Sigmoid colon (tissue), 7 donors: Measurements from ENCODE around the gene FHOD3. TPM values are rescaled to one million over a fixed set of nuclear protein-coding genes. Genes with fewer than 3 reads are reported as not detected.

ENCODE experiments used
- DNase-seq: peaks from one replicate; pipeline ENCODE4 v3.0.0-alpha.2; 2019
- H3K27ac ChIP-seq, 4 donors: fragments of 200-600 bp; sonication (generic); one replicate each; pipeline ENCODE4 v1.5.1; 2016 to 2019; ENCODE audit warnings: mild to moderate bottlenecking in 1 of 4
- H3K27me3 ChIP-seq, 3 donors: fragments of 200-600 bp; sonication (generic); one replicate each; pipeline ENCODE4 v1.5.1; 2019; ENCODE audit warnings: mild to moderate bottlenecking in 1 of 3
- H3K36me3 ChIP-seq, 4 donors: fragments of 200-600 bp; sonication (generic); one replicate each; pipeline ENCODE4 v1.5.1; 2016 to 2019
- H3K4me1 ChIP-seq, 4 donors: fragments of 200-600 bp; sonication (generic); one replicate each; pipeline ENCODE4 v1.5.1; 2017 to 2019
- H3K4me3 ChIP-seq, 4 donors: fragments of 200-600 bp; sonication (generic); one replicate each; pipeline ENCODE4 v1.5.1; 2017 to 2019; ENCODE audit warnings: mild to moderate bottlenecking in 2 of 4, moderate library complexity in 1 of 4
- H3K9me3 ChIP-seq, 4 donors: fragments of 200-600 bp in 3 of 4; sonication (generic) in 3 of 4; one replicate each; pipeline versions ENCODE4 v1.5.1 to v1.6.1; 2013 to 2019
- EP300 ChIP-seq, 4 donors: sonication (generic); formaldehyde crosslinking; IDR thresholded peaks; one replicate each; pipeline ENCODE4 v1.6.1; 2017; ENCODE audit warnings: antibody characterized with exemption in 4 of 4
- POLR2A ChIP-seq, 2 donors: fragments of 450-650 bp; IDR thresholded peaks; one replicate each; pipeline ENCODE4 v1.6.1; 2016; ENCODE audit warnings: antibody characterized with exemption in 2 of 2, mild to moderate bottlenecking in 2 of 2, moderate library complexity in 2 of 2
- POLR2AphosphoS5 ChIP-seq, 4 donors: sonication (generic); formaldehyde crosslinking; IDR thresholded peaks; one replicate each; pipeline ENCODE4 v1.6.1; 2017; ENCODE audit warnings: antibody characterized with exemption in 4 of 4
- WGBS, 2 donors: extraction: QIAGEN DNeasy Blood & Tissue Kit; methylation state at CpG; one replicate each; pipeline ENCODE4 v1.1.7; 2013; 5-methylcytosine and 5-hydroxymethylcytosine counted together
- intact Hi-C: fragments of 100-400 bp; cut with DNase I; formaldehyde crosslinking; loops from one replicate; pipeline ENCODE4 v1.15.1; 2023
- polyA plus RNA-seq, 3 donors: library from polyadenylated mRNA; stranded (reverse); fragments of 200-250 nt; gene quantifications; one replicate each; pipeline ENCODE4 v1.2.3, GENCODE V29; 2013
- total RNA-seq, 4 donors: library from RNA; depleted of rRNA; stranded (reverse); fragments of >200 nt; gene quantifications; one replicate each; pipeline ENCODE4 v1.1.0, GENCODE V29; 2016
- TF ChIP-seq, protein P1 (sequence below), 4 experiments: fragments of 450-650 bp in 3 of 4; fragments of 200-600 bp in 1 of 4; IDR thresholded peaks; one replicate each; pipeline ENCODE4 v1.5.1; 2016 to 2019; ENCODE audit warnings: antibody characterized with exemption in 4 of 4, mild to moderate bottlenecking in 3 of 4, moderate library complexity in 2 of 4
- donor health status: healthy with polysubstance abuse.
- donor health status: Bipolar disorder and iron deficiency.
- donor health status: healthy.

FHOD3 gene
- total and polyA plus RNA-seq, 7 donors = 1.2 to 24.9 (median 9.5) TPM

DNA sequence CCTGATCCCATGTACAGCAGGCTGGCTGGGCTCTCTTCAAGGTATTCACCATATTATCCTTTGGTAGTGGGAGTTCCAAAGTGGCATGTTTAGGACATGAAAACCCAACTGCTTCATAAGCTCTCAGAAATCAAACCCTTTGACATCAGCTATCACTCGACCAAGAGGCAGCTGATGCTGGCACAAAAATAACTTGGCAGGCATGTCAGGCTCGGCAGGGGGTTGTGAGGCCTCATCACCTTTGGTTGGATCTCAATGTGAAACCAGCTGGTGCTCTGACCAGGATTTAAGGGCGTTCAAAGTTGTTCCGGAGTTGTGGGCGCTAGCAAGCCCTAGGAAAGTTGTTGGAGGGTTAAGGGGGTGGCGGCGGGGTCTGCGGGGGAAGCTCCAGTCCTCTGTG lies 171.9 kb downstream of the FHOD3 start:
- TF ChIP-seq POLR2AphosphoS5 (IDR thresholded peaks at IDR 0.05) (no peak), POLR2A (IDR thresholded peaks at IDR 0.05) (no peak), EP300 (IDR thresholded peaks at IDR 0.05) (no peak)
- TF ChIP-seq, protein P1, sequence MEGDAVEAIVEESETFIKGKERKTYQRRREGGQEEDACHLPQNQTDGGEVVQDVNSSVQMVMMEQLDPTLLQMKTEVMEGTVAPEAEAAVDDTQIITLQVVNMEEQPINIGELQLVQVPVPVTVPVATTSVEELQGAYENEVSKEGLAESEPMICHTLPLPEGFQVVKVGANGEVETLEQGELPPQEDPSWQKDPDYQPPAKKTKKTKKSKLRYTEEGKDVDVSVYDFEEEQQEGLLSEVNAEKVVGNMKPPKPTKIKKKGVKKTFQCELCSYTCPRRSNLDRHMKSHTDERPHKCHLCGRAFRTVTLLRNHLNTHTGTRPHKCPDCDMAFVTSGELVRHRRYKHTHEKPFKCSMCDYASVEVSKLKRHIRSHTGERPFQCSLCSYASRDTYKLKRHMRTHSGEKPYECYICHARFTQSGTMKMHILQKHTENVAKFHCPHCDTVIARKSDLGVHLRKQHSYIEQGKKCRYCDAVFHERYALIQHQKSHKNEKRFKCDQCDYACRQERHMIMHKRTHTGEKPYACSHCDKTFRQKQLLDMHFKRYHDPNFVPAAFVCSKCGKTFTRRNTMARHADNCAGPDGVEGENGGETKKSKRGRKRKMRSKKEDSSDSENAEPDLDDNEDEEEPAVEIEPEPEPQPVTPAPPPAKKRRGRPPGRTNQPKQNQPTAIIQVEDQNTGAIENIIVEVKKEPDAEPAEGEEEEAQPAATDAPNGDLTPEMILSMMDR (IDR thresholded peaks at IDR 0.05) = no peak
- no peak overlapping the region for H3K4me3 ChIP-seq

DNA sequence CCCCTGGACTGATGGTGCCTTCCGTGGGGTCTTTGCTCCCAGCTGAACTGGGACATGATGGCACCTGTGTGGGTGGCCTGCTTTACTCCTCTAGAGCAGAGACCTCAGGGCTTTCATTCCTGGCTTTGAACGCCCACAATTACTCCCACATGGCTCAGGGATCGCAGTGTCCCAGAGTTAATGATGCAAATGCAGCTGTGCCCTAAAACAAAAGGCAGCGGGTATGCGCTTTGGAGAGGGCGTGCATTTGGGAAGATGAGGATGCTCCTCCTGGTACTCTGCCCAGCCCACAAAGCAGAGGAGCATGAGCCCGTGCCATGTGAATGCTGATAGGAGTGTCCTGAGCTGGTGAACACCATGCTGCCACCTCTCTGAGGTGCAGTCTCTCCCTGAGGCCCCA lies 173.4 kb downstream of the FHOD3 start:
- 93% methylated on average over 7 of the region's 7 CpGs for WGBS, 2 donors

More for the DNA sequence above, 171.9 kb downstream of the FHOD3 start:
- no peak for DNase-seq
- intact Hi-C loops = no loop called here
- Histone ChIP-seq H3K4me1 (no peaks in the 10 kb centered on the region), H3K27me3 (no peaks in the 10 kb centered on the region), H3K9me3 (no peaks in the 10 kb centered on the region), H3K36me3 (no peaks in the 10 kb centered on the region), H3K27ac (no peak overlapping the region)
- WGBS, 2 donors = 85 to 89% methylated on average over 8 of the region's 8 CpGs

GRCh38 chr18:36471393-36471792 lies 173.9 kb downstream of the FHOD3 start:
- Histone ChIP-seq H3K27me3 (no peaks in the 10 kb centered on the region), H3K27ac (no peak overlapping the region), H3K36me3 (no peaks in the 10 kb centered on the region), H3K4me3 (no peak overlapping the region), H3K9me3 (no peaks in the 10 kb centered on the region), H3K4me1 (no peaks in the 10 kb centered on the region)
- 88 to 89% methylated on average over 5 of the region's 5 CpGs for WGBS, 2 donors
- intact Hi-C loops = no loop called here
- TF ChIP-seq POLR2AphosphoS5 (IDR thresholded peaks at IDR 0.05) (no peak), POLR2A (IDR thresholded peaks at IDR 0.05) (no peak), EP300 (IDR thresholded peaks at IDR 0.05) (no peak)
- TF ChIP-seq, protein P1 (IDR thresholded peaks at IDR 0.05) = no peak
- no peak for DNase-seq

More for the DNA sequence above, 173.4 kb downstream of the FHOD3 start:
- no peaks in the 10 kb centered on the region for H3K36me3 ChIP-seq
- intact Hi-C loops = no loop called here
- no peak for DNase-seq
- no peaks in the 10 kb centered on the region for H3K4me1 ChIP-seq
- H3K27ac ChIP-seq = no peak overlapping the region
- H3K4me3 ChIP-seq = no peak overlapping the region
- no peaks in the 10 kb centered on the region for H3K27me3 ChIP-seq
- no peak for TF ChIP-seq POLR2AphosphoS5 (IDR thresholded peaks at IDR 0.05)
- TF ChIP-seq EP300 (IDR thresholded peaks at IDR 0.05) = no peak
- TF ChIP-seq, protein P1 (IDR thresholded peaks at IDR 0.05) = no peak
- TF ChIP-seq POLR2A (IDR thresholded peaks at IDR 0.05) = no peak
- H3K9me3 ChIP-seq = no peaks in the 10 kb centered on the region

DNA sequence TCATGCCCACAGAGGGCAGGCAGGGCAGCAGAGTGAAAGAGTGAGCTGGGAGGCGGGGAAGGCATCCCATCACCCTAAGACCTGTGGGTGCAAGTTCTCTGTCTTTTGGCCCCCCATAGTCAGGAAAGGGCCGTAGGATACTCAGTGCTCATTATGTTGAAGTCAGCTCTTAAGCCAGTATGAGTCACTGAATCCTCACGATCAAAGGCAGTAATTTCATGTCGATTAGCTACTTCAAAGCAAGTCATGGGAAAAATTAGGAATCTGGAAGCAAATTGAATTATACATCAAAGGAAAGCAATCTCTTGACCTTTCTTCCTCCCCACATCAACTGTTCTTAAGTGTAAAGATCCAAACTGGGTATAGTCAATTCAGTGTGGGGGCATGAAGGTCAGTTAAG lies 178.9 kb downstream of the FHOD3 start:
- Histone ChIP-seq H3K27me3 (no peaks in the 10 kb centered on the region), H3K27ac (no peak overlapping the region), H3K4me1 (no peaks in the 10 kb centered on the region), H3K36me3 (no peaks in the 10 kb centered on the region), H3K4me3 (no peak overlapping the region), H3K9me3 (no peaks in the 10 kb centered on the region)
- TF ChIP-seq EP300 (IDR thresholded peaks at IDR 0.05) (no peak), POLR2AphosphoS5 (IDR thresholded peaks at IDR 0.05) (no peak), POLR2A (IDR thresholded peaks at IDR 0.05) (no peak)
- TF ChIP-seq, protein P1 (IDR thresholded peaks at IDR 0.05) = no peak
- DNase-seq = no peak
- intact Hi-C loops = no loop called here
- WGBS, 2 donors = 93 to 96% methylated on average over 4 of the region's 4 CpGs

DNA sequence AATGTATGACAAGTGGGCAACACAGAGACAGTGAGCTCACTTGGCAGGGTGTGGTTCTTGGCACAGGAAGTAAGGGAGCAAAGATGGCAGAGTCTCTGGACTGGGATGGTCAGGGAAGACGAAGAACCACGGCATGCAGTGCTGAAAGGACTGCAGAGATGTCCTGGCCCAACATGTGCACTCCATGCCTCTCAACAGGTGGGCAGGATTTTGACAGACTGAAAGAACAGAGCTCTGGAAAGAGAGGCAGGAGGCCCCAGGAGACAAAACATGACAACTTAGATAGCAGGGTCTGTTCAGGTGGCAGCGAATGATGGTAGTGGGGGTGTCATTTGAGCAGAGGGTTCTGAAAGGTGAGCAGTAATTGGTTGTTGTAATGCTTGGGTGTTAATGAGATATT lies 180.3 kb downstream of the FHOD3 start:
- no peak overlapping the region for H3K4me3 ChIP-seq
- WGBS, 2 donors = 92% methylated on average over 3 of the region's 3 CpGs
- no peak for DNase-seq
- no peaks in the 10 kb centered on the region for H3K36me3 ChIP-seq
- no peak overlapping the region for H3K27ac ChIP-seq
- H3K27me3 ChIP-seq = no peaks in the 10 kb centered on the region
- H3K9me3 ChIP-seq = no peaks in the 10 kb centered on the region
- TF ChIP-seq EP300 (IDR thresholded peaks at IDR 0.05) (no peak), POLR2A (IDR thresholded peaks at IDR 0.05) (no peak), POLR2AphosphoS5 (IDR thresholded peaks at IDR 0.05) (no peak)
- TF ChIP-seq, protein P1 (IDR thresholded peaks at IDR 0.05) = no peak
- intact Hi-C loops = no loop called here
- no peaks in the 10 kb centered on the region for H3K4me1 ChIP-seq
